GM23338 (cell line): ENCODE measurements around the gene IL1A. TPM values are rescaled to one million over a fixed set of nuclear protein-coding genes. Genes with fewer than 3 reads are reported as not detected.

Experiments
- ATAC-seq: fragments of 200-7000 bp; cut with Tn5 transposase; 3 replicates; pipeline ENCODE4 v1.9.1; 2020
- DNase-seq: peaks from one replicate; pipeline ENCODE4 v3.0.0-alpha.2; 2015; ENCODE audit warnings: low spot score
- H2AFZ ChIP-seq: fragments of 200-600 bp; sonication (generic); 2 replicates; pipeline ENCODE4 v1.8.0; 2016; ENCODE audit warnings: antibody characterized with exemption, mild to moderate bottlenecking, moderate library complexity
- H3F3A ChIP-seq: fragments of 200-600 bp; sonication (generic); replicated peaks from 2 replicates; pipeline ENCODE4 v1.8.0; 2017; ENCODE audit warnings: antibody characterized with exemption, mixed run types, low read depth
- H3K27ac ChIP-seq: fragments of 200-600 bp; sonication (generic); 2 replicates; pipeline ENCODE4 v1.6.1; 2016; ENCODE audit warnings: low read depth
- H3K27me3 ChIP-seq: fragments of 200-600 bp; sonication (generic); 2 replicates; pipeline ENCODE4 v1.8.0; 2016; ENCODE audit warnings: mild to moderate bottlenecking, mixed run types, moderate library complexity; ENCODE audit not compliant: insufficient read depth
- H3K36me3 ChIP-seq: fragments of 200-600 bp; sonication (generic); 2 replicates; pipeline ENCODE4 v1.8.0; 2016; ENCODE audit warnings: mild to moderate bottlenecking; ENCODE audit not compliant: insufficient read depth
- H3K4me1 ChIP-seq: fragments of 200-600 bp; sonication (generic); 2 replicates; pipeline ENCODE4 v1.8.0; 2016; ENCODE audit warnings: mild to moderate bottlenecking, moderate library complexity; ENCODE audit not compliant: insufficient read depth
- H3K4me2 ChIP-seq: fragments of 200-600 bp; sonication (generic); 2 replicates; pipeline ENCODE4 v1.7.1; 2017; ENCODE audit warnings: mixed run types
- H3K4me3 ChIP-seq: fragments of 200-600 bp; sonication (generic); 2 replicates; pipeline ENCODE4 v1.6.1; 2016; ENCODE audit warnings: mixed run types
- H3K79me2 ChIP-seq: fragments of 200-600 bp; sonication (generic); replicated peaks from 2 replicates; pipeline ENCODE4 v1.8.0; 2017; ENCODE audit warnings: mild to moderate bottlenecking; ENCODE audit not compliant: insufficient read depth
- H3K9me2 ChIP-seq: fragments of 200-600 bp; sonication (generic); 2 replicates; pipeline ENCODE4 v1.8.0; 2017; ENCODE audit not compliant: insufficient read depth
- H4K20me1 ChIP-seq: fragments of 200-600 bp; sonication (generic); replicated peaks from 2 replicates; pipeline ENCODE4 v1.8.0; 2017; ENCODE audit warnings: mild to moderate bottlenecking; ENCODE audit not compliant: insufficient read depth
- H3K27ac Mint-ChIP-seq: 2 replicates; pipeline ENCODE4 v1.8.0; 2020; ENCODE audit warnings: inconsistent platforms, mild to moderate bottlenecking, moderate library complexity, mixed read lengths
- H3K27me3 Mint-ChIP-seq: 3 replicates; pipeline ENCODE4 v1.8.0; 2022; ENCODE audit warnings: low read depth, mild to moderate bottlenecking, moderate library complexity, mixed read lengths, inconsistent platforms; ENCODE audit not compliant: insufficient read depth, poor library complexity
- H3K36me3 Mint-ChIP-seq: 3 replicates; pipeline ENCODE4 v1.8.0; 2021; ENCODE audit warnings: low read depth, mild to moderate bottlenecking, inconsistent platforms, moderate library complexity, mixed read lengths
- H3K4me1 Mint-ChIP-seq: 3 replicates; pipeline ENCODE4 v1.8.0; 2020; ENCODE audit warnings: mild to moderate bottlenecking, inconsistent platforms, mixed read lengths
- H3K4me3 Mint-ChIP-seq: 3 replicates; pipeline ENCODE4 v1.8.0; 2021; ENCODE audit warnings: moderate library complexity, mild to moderate bottlenecking, inconsistent platforms, mixed read lengths
- H3K9me3 Mint-ChIP-seq: 3 replicates; pipeline ENCODE4 v1.8.0; 2020; ENCODE audit warnings: moderate library complexity, mild to moderate bottlenecking, inconsistent platforms, mixed read lengths
- CREB1 ChIP-seq: fragments of 250-450 bp; sonication (Bioruptor Pico); IDR thresholded peaks from 2 replicates; pipeline ENCODE4 v1.5.0; 2020; ENCODE audit warnings: low read depth, mild to moderate bottlenecking, moderate library complexity
- CTCF ChIP-seq, 2 experiments: fragments of 200-600 bp in 1 of 2; sonication (generic) in 1 of 2; conservative IDR thresholded peaks; 2 replicates each; pipeline versions ENCODE4 v1.5.1 to v1.6.1; 2016 to 2017; ENCODE audit warnings: antibody characterized with exemption in 2 of 2, low read depth in 2 of 2, mild to moderate bottlenecking in 2 of 2, moderate library complexity in 1 of 2
- EZH2 ChIP-seq: fragments of 200-600 bp; sonication (generic); IDR thresholded peaks from one replicate; pipeline ENCODE4 v1.8.0; 2017; ENCODE audit warnings: antibody characterized with exemption, mild to moderate bottlenecking, low read depth; ENCODE audit not compliant: unreplicated experiment
- EZH2phosphoT487 ChIP-seq: fragments of 200-600 bp; sonication (generic); IDR thresholded peaks from one replicate; pipeline ENCODE4 v1.8.1; 2018; ENCODE audit warnings: antibody characterized with exemption; ENCODE audit not compliant: unreplicated experiment
- JUNB ChIP-seq: IDR thresholded peaks from one replicate; pipeline ENCODE4 v1.6.1; 2016; ENCODE audit warnings: antibody characterized with exemption; ENCODE audit not compliant: unreplicated experiment
- NANOG ChIP-seq: IDR thresholded peaks from 2 replicates; pipeline ENCODE4 v1.6.1; 2016; ENCODE audit warnings: antibody characterized with exemption, borderline replicate concordance
- POLR2AphosphoS5 ChIP-seq: IDR thresholded peaks from 2 replicates; pipeline ENCODE4 v1.6.1; 2016; ENCODE audit warnings: antibody characterized with exemption, low read depth
- STAT1 ChIP-seq: IDR thresholded peaks from one replicate; pipeline ENCODE4 v1.6.1; 2016; ENCODE audit warnings: antibody characterized with exemption; ENCODE audit not compliant: unreplicated experiment
- ZNF114 ChIP-seq: fragments of 250-450 bp; sonication (Bioruptor Pico); IDR thresholded peaks from 2 replicates; pipeline ENCODE4 v1.5.0; 2020; ENCODE audit warnings: mild to moderate bottlenecking, moderate library complexity
- ZNF331 ChIP-seq: fragments of 250-450 bp; sonication (Bioruptor Pico); IDR thresholded peaks from 2 replicates; pipeline ENCODE4 v1.5.0; 2020; ENCODE audit warnings: low read depth, mild to moderate bottlenecking, moderate library complexity
- polyA plus RNA-seq: library from polyadenylated mRNA; unstranded; fragments of >200 nt; fragmentation: Nextera tagmentation; extraction: Ambion mirVana; gene quantifications from 2 replicates; pipeline ENCODE4 v1.2.1, GENCODE V29; 2016
- total RNA-seq: library from RNA; depleted of rRNA; stranded (reverse); fragments of >200 nt; shearing (Covaris generic); gene quantifications from 2 replicates; pipeline ENCODE4 v1.2.3, GENCODE V29; 2014
- TF ChIP-seq, protein P1 (sequence below): IDR thresholded peaks from one replicate; pipeline ENCODE4 v1.6.1; 2018; ENCODE audit warnings: antibody characterized with exemption; ENCODE audit not compliant: unreplicated experiment
- TF ChIP-seq, protein P2 (sequence below): IDR thresholded peaks from 2 replicates; pipeline ENCODE4 v1.6.1; 2016; ENCODE audit warnings: antibody characterized with exemption
- TF ChIP-seq, protein P3 (sequence below): fragments of 250-450 bp; sonication (Bioruptor Pico); IDR thresholded peaks from 2 replicates; pipeline ENCODE4 v1.5.0; 2020; ENCODE audit warnings: mild to moderate bottlenecking, moderate library complexity

The IL1A gene
- total and polyA plus RNA-seq, 2 experiments from 2014 or later: 0.65 to 0.73 TPM

DNA sequence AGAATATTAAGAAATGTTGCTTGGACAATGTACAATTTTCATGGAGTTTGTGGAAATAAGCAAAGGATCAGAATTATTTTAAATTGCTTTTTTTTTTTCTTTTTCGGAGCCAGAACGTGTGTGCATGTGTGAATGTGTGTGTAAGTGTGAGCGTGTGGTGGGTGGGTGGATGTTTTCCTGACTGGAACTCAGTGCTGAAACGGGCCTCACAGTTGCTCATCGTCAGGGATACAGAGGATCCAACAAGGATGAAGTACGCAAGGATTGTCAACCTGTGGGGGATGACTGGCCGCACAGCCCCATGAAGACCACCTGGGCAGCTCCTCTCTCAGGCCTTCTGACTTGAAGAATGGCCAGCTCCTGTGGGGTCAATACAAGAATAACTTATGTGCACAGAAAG, 34.8 kb upstream of the IL1A start:
- H3K36me3 Mint-ChIP-seq: no peaks in the 10 kb centered on the region; the same call in 2 of the 3 replicates
- Histone ChIP-seq H4K20me1 (no peaks in the 10 kb centered on the region), H3K36me3 (no peaks in the 10 kb centered on the region), H3K4me2 (no peak overlapping the region), H2AFZ (no peak overlapping the region), H3K4me1 (peaks cover 27% of the 10 kb centered on the region), H3K27me3 (no peaks in the 10 kb centered on the region), H3F3A (no peaks in the 10 kb centered on the region), H3K4me3 (no peak overlapping the region), H3K79me2 (no peaks in the 10 kb centered on the region), H3K27ac (no peak overlapping the region), H3K9me2 (no peaks in the 10 kb centered on the region)
- no peak for TF ChIP-seq CREB1
- TF ChIP-seq NANOG: no peak
- TF ChIP-seq EZH2phosphoT487: no peak
- TF ChIP-seq EZH2: no peak
- TF ChIP-seq, protein P1, sequence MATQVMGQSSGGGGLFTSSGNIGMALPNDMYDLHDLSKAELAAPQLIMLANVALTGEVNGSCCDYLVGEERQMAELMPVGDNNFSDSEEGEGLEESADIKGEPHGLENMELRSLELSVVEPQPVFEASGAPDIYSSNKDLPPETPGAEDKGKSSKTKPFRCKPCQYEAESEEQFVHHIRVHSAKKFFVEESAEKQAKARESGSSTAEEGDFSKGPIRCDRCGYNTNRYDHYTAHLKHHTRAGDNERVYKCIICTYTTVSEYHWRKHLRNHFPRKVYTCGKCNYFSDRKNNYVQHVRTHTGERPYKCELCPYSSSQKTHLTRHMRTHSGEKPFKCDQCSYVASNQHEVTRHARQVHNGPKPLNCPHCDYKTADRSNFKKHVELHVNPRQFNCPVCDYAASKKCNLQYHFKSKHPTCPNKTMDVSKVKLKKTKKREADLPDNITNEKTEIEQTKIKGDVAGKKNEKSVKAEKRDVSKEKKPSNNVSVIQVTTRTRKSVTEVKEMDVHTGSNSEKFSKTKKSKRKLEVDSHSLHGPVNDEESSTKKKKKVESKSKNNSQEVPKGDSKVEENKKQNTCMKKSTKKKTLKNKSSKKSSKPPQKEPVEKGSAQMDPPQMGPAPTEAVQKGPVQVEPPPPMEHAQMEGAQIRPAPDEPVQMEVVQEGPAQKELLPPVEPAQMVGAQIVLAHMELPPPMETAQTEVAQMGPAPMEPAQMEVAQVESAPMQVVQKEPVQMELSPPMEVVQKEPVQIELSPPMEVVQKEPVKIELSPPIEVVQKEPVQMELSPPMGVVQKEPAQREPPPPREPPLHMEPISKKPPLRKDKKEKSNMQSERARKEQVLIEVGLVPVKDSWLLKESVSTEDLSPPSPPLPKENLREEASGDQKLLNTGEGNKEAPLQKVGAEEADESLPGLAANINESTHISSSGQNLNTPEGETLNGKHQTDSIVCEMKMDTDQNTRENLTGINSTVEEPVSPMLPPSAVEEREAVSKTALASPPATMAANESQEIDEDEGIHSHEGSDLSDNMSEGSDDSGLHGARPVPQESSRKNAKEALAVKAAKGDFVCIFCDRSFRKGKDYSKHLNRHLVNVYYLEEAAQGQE: no peak
- no peak for TF ChIP-seq JUNB
- no peak for TF ChIP-seq ZNF331 (CRISPR knock-in tag)
- TF ChIP-seq CTCF (conservative IDR thresholded peaks at IDR 0.05; ENCODE audit: low read depth in 2 of 2): no peak
- TF ChIP-seq, protein P2, sequence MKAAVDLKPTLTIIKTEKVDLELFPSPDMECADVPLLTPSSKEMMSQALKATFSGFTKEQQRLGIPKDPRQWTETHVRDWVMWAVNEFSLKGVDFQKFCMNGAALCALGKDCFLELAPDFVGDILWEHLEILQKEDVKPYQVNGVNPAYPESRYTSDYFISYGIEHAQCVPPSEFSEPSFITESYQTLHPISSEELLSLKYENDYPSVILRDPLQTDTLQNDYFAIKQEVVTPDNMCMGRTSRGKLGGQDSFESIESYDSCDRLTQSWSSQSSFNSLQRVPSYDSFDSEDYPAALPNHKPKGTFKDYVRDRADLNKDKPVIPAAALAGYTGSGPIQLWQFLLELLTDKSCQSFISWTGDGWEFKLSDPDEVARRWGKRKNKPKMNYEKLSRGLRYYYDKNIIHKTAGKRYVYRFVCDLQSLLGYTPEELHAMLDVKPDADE: no peak
- TF ChIP-seq ZNF114 (CRISPR knock-in tag): no peak
- TF ChIP-seq, protein P3, sequence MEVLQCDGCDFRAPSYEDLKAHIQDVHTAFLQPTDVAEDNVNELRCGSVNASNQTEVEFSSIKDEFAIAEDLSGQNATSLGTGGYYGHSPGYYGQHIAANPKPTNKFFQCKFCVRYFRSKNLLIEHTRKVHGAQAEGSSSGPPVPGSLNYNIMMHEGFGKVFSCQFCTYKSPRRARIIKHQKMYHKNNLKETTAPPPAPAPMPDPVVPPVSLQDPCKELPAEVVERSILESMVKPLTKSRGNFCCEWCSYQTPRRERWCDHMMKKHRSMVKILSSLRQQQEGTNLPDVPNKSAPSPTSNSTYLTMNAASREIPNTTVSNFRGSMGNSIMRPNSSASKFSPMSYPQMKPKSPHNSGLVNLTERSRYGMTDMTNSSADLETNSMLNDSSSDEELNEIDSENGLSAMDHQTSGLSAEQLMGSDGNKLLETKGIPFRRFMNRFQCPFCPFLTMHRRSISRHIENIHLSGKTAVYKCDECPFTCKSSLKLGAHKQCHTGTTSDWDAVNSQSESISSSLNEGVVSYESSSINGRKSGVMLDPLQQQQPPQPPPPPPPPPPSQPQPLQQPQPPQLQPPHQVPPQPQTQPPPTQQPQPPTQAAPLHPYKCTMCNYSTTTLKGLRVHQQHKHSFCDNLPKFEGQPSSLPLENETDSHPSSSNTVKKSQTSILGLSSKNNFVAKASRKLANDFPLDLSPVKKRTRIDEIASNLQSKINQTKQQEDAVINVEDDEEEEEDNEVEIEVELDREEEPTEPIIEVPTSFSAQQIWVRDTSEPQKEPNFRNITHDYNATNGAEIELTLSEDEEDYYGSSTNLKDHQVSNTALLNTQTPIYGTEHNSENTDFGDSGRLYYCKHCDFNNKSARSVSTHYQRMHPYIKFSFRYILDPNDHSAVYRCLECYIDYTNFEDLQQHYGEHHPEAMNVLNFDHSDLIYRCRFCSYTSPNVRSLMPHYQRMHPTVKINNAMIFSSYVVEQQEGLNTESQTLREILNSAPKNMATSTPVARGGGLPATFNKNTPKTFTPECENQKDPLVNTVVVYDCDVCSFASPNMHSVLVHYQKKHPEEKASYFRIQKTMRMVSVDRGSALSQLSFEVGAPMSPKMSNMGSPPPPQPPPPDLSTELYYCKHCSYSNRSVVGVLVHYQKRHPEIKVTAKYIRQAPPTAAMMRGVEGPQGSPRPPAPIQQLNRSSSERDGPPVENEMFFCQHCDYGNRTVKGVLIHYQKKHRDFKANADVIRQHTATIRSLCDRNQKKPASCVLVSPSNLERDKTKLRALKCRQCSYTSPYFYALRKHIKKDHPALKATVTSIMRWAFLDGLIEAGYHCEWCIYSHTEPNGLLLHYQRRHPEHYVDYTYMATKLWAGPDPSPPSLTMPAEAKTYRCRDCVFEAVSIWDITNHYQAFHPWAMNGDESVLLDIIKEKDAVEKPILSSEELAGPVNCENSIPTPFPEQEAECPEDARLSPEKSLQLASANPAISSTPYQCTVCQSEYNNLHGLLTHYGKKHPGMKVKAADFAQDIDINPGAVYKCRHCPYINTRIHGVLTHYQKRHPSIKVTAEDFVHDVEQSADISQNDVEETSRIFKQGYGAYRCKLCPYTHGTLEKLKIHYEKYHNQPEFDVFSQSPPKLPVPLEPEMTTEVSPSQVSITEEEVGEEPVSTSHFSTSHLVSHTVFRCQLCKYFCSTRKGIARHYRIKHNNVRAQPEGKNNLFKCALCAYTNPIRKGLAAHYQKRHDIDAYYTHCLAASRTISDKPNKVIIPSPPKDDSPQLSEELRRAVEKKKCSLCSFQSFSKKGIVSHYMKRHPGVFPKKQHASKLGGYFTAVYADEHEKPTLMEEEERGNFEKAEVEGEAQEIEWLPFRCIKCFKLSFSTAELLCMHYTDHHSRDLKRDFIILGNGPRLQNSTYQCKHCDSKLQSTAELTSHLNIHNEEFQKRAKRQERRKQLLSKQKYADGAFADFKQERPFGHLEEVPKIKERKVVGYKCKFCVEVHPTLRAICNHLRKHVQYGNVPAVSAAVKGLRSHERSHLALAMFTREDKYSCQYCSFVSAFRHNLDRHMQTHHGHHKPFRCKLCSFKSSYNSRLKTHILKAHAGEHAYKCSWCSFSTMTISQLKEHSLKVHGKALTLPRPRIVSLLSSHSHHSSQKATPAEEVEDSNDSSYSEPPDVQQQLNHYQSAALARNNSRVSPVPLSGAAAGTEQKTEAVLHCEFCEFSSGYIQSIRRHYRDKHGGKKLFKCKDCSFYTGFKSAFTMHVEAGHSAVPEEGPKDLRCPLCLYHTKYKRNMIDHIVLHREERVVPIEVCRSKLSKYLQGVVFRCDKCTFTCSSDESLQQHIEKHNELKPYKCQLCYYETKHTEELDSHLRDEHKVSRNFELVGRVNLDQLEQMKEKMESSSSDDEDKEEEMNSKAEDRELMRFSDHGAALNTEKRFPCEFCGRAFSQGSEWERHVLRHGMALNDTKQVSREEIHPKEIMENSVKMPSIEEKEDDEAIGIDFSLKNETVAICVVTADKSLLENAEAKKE (CRISPR knock-in tag): no peak
- TF ChIP-seq STAT1: no peak
- no peak for TF ChIP-seq POLR2AphosphoS5
- no peak overlapping the region; the same call in 1 of the 2 replicates for H3K27ac Mint-ChIP-seq
- peaks cover 32% of the 10 kb centered on the region for H3K4me1 Mint-ChIP-seq
- no peaks in the 10 kb centered on the region for H3K9me3 Mint-ChIP-seq
- peaks cover 8% of the 10 kb centered on the region for H3K27me3 Mint-ChIP-seq
- ATAC-seq (no peak), DNase-seq (no peak)
- H3K4me3 Mint-ChIP-seq: no peak overlapping the region
